Prostate gland (tissue), 2 donors: ENCODE data around the gene CTBP1. TPM values are rescaled to one million over a fixed set of nuclear protein-coding genes. Genes with fewer than 3 reads are reported as not detected.

ENCODE experiments used
- DNase-seq: peaks from one replicate; pipeline ENCODE4 v3.0.0-alpha.2; 2019; ENCODE audit warnings: low spot score
- H3K27ac ChIP-seq, 2 donors: fragments of 200-600 bp; sonication (generic); 2 replicates each; pipeline ENCODE4 v1.5.1; 2017 to 2019
- H3K27me3 ChIP-seq: fragments of 200-600 bp; sonication (generic); replicated peaks from 2 replicates; pipeline ENCODE4 v1.5.1; 2019; ENCODE audit not compliant: insufficient read depth
- H3K36me3 ChIP-seq, 2 donors: fragments of 200-600 bp; sonication (generic); 1 replicate in 1 of 2; 2 replicates in 1 of 2; pipeline versions ENCODE4 v1.5.1 to v1.8.1; 2017 to 2019
- H3K4me1 ChIP-seq: fragments of 200-600 bp; sonication (generic); replicated peaks from 2 replicates; pipeline ENCODE4 v1.5.1; 2019
- H3K4me3 ChIP-seq, 2 donors: fragments of 200-600 bp; sonication (generic); 2 replicates each; pipeline ENCODE4 v1.5.1; 2017 to 2019
- H3K9me3 ChIP-seq: fragments of 200-600 bp; sonication (generic); 2 replicates; pipeline ENCODE4 v1.5.1; 2017
- CTCF ChIP-seq, 4 experiments: fragments of 200-600 bp in 2 of 4; fragments of 450-650 bp in 2 of 4; sonication (generic) in 2 of 4; IDR thresholded peaks; 1 replicate in 3 of 4; 2 replicates in 1 of 4; pipeline ENCODE4 v1.5.1; 2016 to 2019; ENCODE audit warnings: antibody characterized with exemption in 4 of 4, mild to moderate bottlenecking in 2 of 4, moderate library complexity in 2 of 4
- POLR2A ChIP-seq: fragments of 450-650 bp; IDR thresholded peaks from one replicate; pipeline ENCODE4 v1.6.1; 2016; ENCODE audit warnings: antibody characterized with exemption, mild to moderate bottlenecking
- POLR2AphosphoS5 ChIP-seq: sonication (generic); formaldehyde crosslinking; IDR thresholded peaks from one replicate; pipeline ENCODE4 v1.6.1; 2017; ENCODE audit warnings: antibody characterized with exemption
- WGBS: methylation state at CpG from one replicate; pipeline ENCODE4 v1.1.5; 2018; 5-methylcytosine and 5-hydroxymethylcytosine counted together
- intact Hi-C: fragments of 100-400 bp; cut with DNase I; formaldehyde crosslinking; loops from one replicate; pipeline ENCODE4 v1.14.2; 2022
- total RNA-seq, 2 donors: library from RNA; depleted of rRNA; stranded (reverse); fragments of >200 nt; gene quantifications; one replicate each; pipeline ENCODE4 v1.1.0, GENCODE V29; 2016

The CTBP1 gene
- total RNA-seq, 2 donors from 2014 or later, result 173 to 264 TPM

GRCh38 chr4:1222938-1223690 is 25.8 kb downstream of the CTBP1 start:
- Histone ChIP-seq H3K36me3 (peaks cover 11 to 41% of the 10 kb centered on the region in 2 donors), H3K27me3 (no peaks in the 10 kb centered on the region), H3K4me3 (no peak overlapping the region), H3K4me1 (no peaks in the 10 kb centered on the region), H3K27ac (no peak overlapping the region), H3K9me3 (no peaks in the 10 kb centered on the region)
- intact Hi-C loops, result no loop called here
- DNase-seq, result no peak
- TF ChIP-seq POLR2AphosphoS5 (no peak), POLR2A (no peak), CTCF (IDR thresholded peaks at IDR 0.05) (no peak)
- 92% methylated on average over 20 of the region's 29 CpGs for whole genome bisulfite sequencing

- WGBS, result 86% methylated on average over 33 of the region's 34 CpGs
- intact Hi-C loops, result no loop called here
- Histone ChIP-seq H3K4me1 (no peaks in the 10 kb centered on the region), H3K27me3 (no peaks in the 10 kb centered on the region), H3K27ac (no peak overlapping the region), H3K4me3 (no peak overlapping the region), H3K9me3 (no peaks in the 10 kb centered on the region), H3K36me3 (peaks cover 7 to 36% of the 10 kb centered on the region in 2 donors)
- DNase-seq, result no peak
- no peak for TF ChIP-seq POLR2AphosphoS5
- no peak for TF ChIP-seq POLR2A
- no peak for TF ChIP-seq CTCF (IDR thresholded peaks at IDR 0.05)
Measured at GRCh38 chr4:1222036-1222789, 26.7 kb downstream of the CTBP1 start.

GRCh38 chr4:1221155-1221870 is 27.6 kb downstream of the CTBP1 start:
- H3K36me3 ChIP-seq, result peaks cover 7 to 27% of the 10 kb centered on the region in 2 donors

GRCh38 chr4:1220566-1220965 is 28.4 kb downstream of the CTBP1 start:
- no peak overlapping the region for H3K4me3 ChIP-seq
- H3K36me3 ChIP-seq, result peaks cover 7 to 32% of the 10 kb centered on the region in 2 donors
- H3K4me1 ChIP-seq, result no peaks in the 10 kb centered on the region
- H3K27me3 ChIP-seq, result no peaks in the 10 kb centered on the region
- no peak for DNase-seq
- TF ChIP-seq CTCF (IDR thresholded peaks at IDR 0.05), result no peak
- TF ChIP-seq POLR2AphosphoS5, result no peak
- H3K9me3 ChIP-seq, result no peaks in the 10 kb centered on the region
- WGBS, result 91% methylated on average over 16 of the region's 16 CpGs
- no peak overlapping the region for H3K27ac ChIP-seq
- intact Hi-C loops, result no loop called here

More at GRCh38 chr4:1221155-1221870, 27.6 kb downstream of the CTBP1 start:
- H3K4me3 ChIP-seq, result no peak overlapping the region
- intact Hi-C loops, result no loop called here
- no peaks in the 10 kb centered on the region for H3K27me3 ChIP-seq
- no peak for DNase-seq
- H3K9me3 ChIP-seq, result no peaks in the 10 kb centered on the region
- H3K27ac ChIP-seq, result no peak overlapping the region
- no peak for TF ChIP-seq POLR2A
- TF ChIP-seq CTCF (IDR thresholded peaks at IDR 0.05), result no peak
- no peak for TF ChIP-seq POLR2AphosphoS5
- 88% methylated on average over 33 of the region's 33 CpGs for WGBS
- H3K4me1 ChIP-seq, result no peaks in the 10 kb centered on the region
